IMR-90 (cell line): ENCODE results near the gene PIAS2. TPM values are rescaled to one million over a fixed set of nuclear protein-coding genes. Genes with fewer than 3 reads are reported as not detected.

ENCODE experiments used
- ATAC-seq: fragments of 200-7000 bp; cut with Tn5 transposase; 2 replicates; pipeline ENCODE4 v1.9.1; 2020; ENCODE audit warnings: low read depth, mild to moderate bottlenecking, moderate library complexity
- BruUV-seq: library from RNA; stranded (reverse); fragments of 400-500 nt; replicated peaks from 2 replicates; lab custom pipeline; 2021; lab: Mats Ljungman, UMichigan
- CTCF ChIA-PET: fragments of 300-600 bp; formaldehyde crosslinking; extraction: SDS; loops from one replicate; lab custom pipeline; 2021; ENCODE audit warnings: antibody characterized with exemption; lab: Yijun Ruan, JAX
- POLR2A ChIA-PET: fragments of 300-600 bp; sonication (Branson Sonifier 250); formaldehyde crosslinking; loops from one replicate; lab custom pipeline; 2022; ENCODE audit warnings: antibody characterized with exemption; ENCODE audit not compliant: unreplicated experiment; lab: Charles Lee
- DNase-seq: peaks from one replicate; pipeline ENCODE4 v3.0.0; 2013
- H2AFZ ChIP-seq: replicated peaks from 2 replicates; pipeline ENCODE3; 2013; ENCODE audit warnings: low read length, mild to moderate bottlenecking; ENCODE audit not compliant: poor library complexity
- H2AK5ac ChIP-seq: 2 replicates; pipeline ENCODE4 v1.6.1; 2013; ENCODE audit warnings: low read depth, low read length, inconsistent platforms
- H2AK9ac ChIP-seq: replicated peaks from 2 replicates; pipeline ENCODE3; 2013; ENCODE audit warnings: mild to moderate bottlenecking, low read depth, low read length, moderate library complexity; ENCODE audit not compliant: poor library complexity
- H2BK120ac ChIP-seq: 2 replicates; pipeline ENCODE4 v1.6.1; 2013; ENCODE audit warnings: low read depth, low read length, inconsistent platforms
- H2BK15ac ChIP-seq: 3 replicates; pipeline ENCODE4 v1.6.1; 2013; ENCODE audit warnings: low read depth, low read length, inconsistent platforms
- H2BK20ac ChIP-seq: 2 replicates; pipeline ENCODE4 v1.6.1; 2013; ENCODE audit warnings: low read depth, mild to moderate bottlenecking, inconsistent platforms, low read length, moderate library complexity
- H2BK5ac ChIP-seq: 2 replicates; pipeline ENCODE4 v1.6.1; 2013; ENCODE audit warnings: mild to moderate bottlenecking, low read depth, low read length, inconsistent platforms; ENCODE audit not compliant: poor library complexity, severe bottlenecking
- H3K14ac ChIP-seq: replicated peaks from 2 replicates; pipeline ENCODE4 v1.6.1; 2013; ENCODE audit warnings: low read depth, low read length, inconsistent platforms
- H3K18ac ChIP-seq: 2 replicates; pipeline ENCODE4 v1.6.1; 2013; ENCODE audit warnings: low read depth, low read length, control low read depth
- H3K23ac ChIP-seq: 2 replicates; pipeline ENCODE4 v1.6.1; 2013; ENCODE audit warnings: low read depth, low read length, inconsistent platforms
- H3K27ac ChIP-seq: 2 replicates; pipeline ENCODE4 v1.5.1; 2013; ENCODE audit warnings: mild to moderate bottlenecking, control low read depth, low read length; ENCODE audit not compliant: insufficient read depth
- H3K27me3 ChIP-seq: 2 replicates; pipeline ENCODE4 v1.6.1; 2013; ENCODE audit warnings: low read length; ENCODE audit not compliant: control insufficient read depth, insufficient read depth
- H3K36me3 ChIP-seq: 2 replicates; pipeline ENCODE4 v1.6.1; 2013; ENCODE audit warnings: low read length, mixed read lengths; ENCODE audit not compliant: control insufficient read depth, insufficient read depth
- H3K4ac ChIP-seq: 2 replicates; pipeline ENCODE4 v1.6.1; 2013; ENCODE audit warnings: low read depth, low read length, inconsistent platforms
- H3K4me1 ChIP-seq: 2 replicates; pipeline ENCODE4 v1.6.1; 2013; ENCODE audit warnings: low read length, mixed read lengths; ENCODE audit not compliant: control insufficient read depth, insufficient read depth
- H3K4me2 ChIP-seq: 2 replicates; pipeline ENCODE4 v1.6.1; 2013; ENCODE audit warnings: low read depth, mild to moderate bottlenecking, control low read depth, low read length, moderate library complexity
- H3K4me3 ChIP-seq: 2 replicates; pipeline ENCODE4 v1.5.1; 2013; ENCODE audit warnings: low read depth, mild to moderate bottlenecking, control low read depth, low read length, moderate library complexity; ENCODE audit not compliant: insufficient read depth
- H3K56ac ChIP-seq: 2 replicates; pipeline ENCODE4 v1.6.1; 2013; ENCODE audit warnings: low read length, inconsistent platforms; ENCODE audit not compliant: insufficient read depth; ENCODE audit errors: extremely low read depth
- H3K79me1 ChIP-seq, 2 experiments: 2 replicates each; pipeline ENCODE4 v1.6.1; 2013; ENCODE audit warnings: low read length in 2 of 2, inconsistent platforms in 1 of 2, low read depth in 1 of 2
- H3K9ac ChIP-seq: 2 replicates; pipeline ENCODE4 v1.6.1; 2013; ENCODE audit warnings: low read depth, low read length, control low read depth
- H3K9me1 ChIP-seq: 2 replicates; pipeline ENCODE4 v1.6.1; 2013; ENCODE audit warnings: low read length, inconsistent platforms; ENCODE audit not compliant: insufficient read depth
- H3K9me3 ChIP-seq: 2 replicates; pipeline ENCODE4 v1.6.1; 2013; ENCODE audit warnings: low read length; ENCODE audit not compliant: control insufficient read depth, insufficient read depth
- H4K20me1 ChIP-seq: 2 replicates; pipeline ENCODE4 v1.6.1; 2013; ENCODE audit warnings: low read length, inconsistent platforms; ENCODE audit not compliant: insufficient read depth
- H4K5ac ChIP-seq: 2 replicates; pipeline ENCODE4 v1.6.1; 2013; ENCODE audit warnings: mild to moderate bottlenecking, low read depth, low read length, control low read depth
- H4K8ac ChIP-seq, 2 experiments: 2 replicates each; pipeline ENCODE4 v1.6.1; 2013; ENCODE audit warnings: low read depth in 2 of 2, low read length in 2 of 2, control low read depth in 1 of 2, inconsistent platforms in 1 of 2
- H4K91ac ChIP-seq: 2 replicates; pipeline ENCODE4 v1.6.1; 2013; ENCODE audit warnings: low read depth, low read length, inconsistent platforms; ENCODE audit not compliant: insufficient read depth
- BHLHE40 ChIP-seq: fragments of 150-350 bp; IDR thresholded peaks from 2 replicates; pipeline ENCODE4 v1.6.1; 2016; ENCODE audit warnings: mild to moderate bottlenecking, low read depth, low read length
- SMC3 ChIP-seq: fragments of 150-350 bp; IDR thresholded peaks from 2 replicates; pipeline ENCODE4 v1.6.1; 2016; ENCODE audit warnings: low read depth, mild to moderate bottlenecking, antibody characterized with exemption, low read length, moderate library complexity
- dilution Hi-C: fragments of 300-500 bp; cut with HindIII; formaldehyde crosslinking; loops from one replicate; pipeline ENCODE4 v1.14.3; 2018; ENCODE audit warnings: low sequenced_read_pairs; ENCODE audit not compliant: unreplicated experiment
- in situ Hi-C: fragments of 300-500 bp; cut with MboI; formaldehyde crosslinking; loops from 3 replicates; pipeline ENCODE4 v1.14.3; 2019; ENCODE audit warnings: low sequenced_read_pairs, inconsistent platforms, mixed read lengths
- intact Hi-C: fragments of 100-400 bp; cut with micrococcal nuclease; formaldehyde crosslinking; loops from 2 replicates; pipeline ENCODE4 v1.10.0; 2022
- polyA plus RNA-seq, 3 experiments: library from polyadenylated mRNA; depleted of rRNA; stranded (reverse); fragments of >200 nt; gene quantifications; 2 replicates each; pipeline ENCODE4 v1.2.3, GENCODE V29; 2012; ENCODE audit warnings: low replicate concordance in 1 of 3
- total RNA-seq: library from RNA; depleted of rRNA; stranded (reverse); fragments of >200 nt; gene quantifications from 2 replicates; pipeline ENCODE4 v1.2.3, GENCODE V29; 2012

The PIAS2 gene
- total and polyA plus RNA-seq, 2 of the 4 experiments (the other 2 are of a cell fraction), result 15.1 to 28.9 TPM

DNA sequence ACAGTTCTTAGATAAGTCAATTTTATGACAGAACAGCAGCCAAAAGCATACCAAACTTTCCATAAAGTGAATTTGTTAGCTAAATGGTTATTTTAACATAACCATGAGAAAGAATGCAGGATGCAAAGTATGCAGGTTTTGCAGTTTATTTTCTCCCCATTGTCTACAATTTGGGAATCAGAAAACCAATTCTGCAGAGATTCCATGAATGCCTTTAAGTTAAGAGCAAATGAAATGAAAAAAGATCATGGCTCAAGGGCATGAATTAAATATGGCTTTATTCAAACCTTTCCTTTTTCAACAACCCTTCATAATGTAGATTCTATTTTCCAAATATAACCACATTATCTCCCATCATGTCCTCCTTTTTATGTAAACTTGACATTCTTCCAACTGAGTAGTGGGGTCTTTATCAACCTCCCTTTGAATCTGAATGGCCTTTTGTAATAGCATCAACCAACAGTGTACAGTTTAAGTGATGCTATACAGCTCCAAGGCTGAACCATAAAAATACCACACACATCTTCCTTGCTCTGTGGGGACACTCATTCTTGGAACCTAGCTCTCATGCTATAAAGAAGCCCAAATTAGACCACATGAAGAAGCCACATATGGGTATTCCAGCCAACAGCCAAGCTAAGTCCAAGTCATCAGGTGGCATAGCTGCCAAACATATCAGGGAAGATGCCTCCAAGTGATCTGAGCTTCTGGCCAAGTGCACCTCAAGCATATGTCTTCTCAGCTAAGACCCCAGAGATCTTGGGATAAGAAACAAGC lies 49.8 kb downstream of the PIAS2 start:
- Histone ChIP-seq H3K14ac (no peak overlapping the region), H4K5ac (no peak overlapping the region), H3K27me3 (no peaks in the 10 kb centered on the region), H3K23ac (no peak overlapping the region), H3K27ac (no peak overlapping the region), H3K4me2 (no peak overlapping the region), H2AFZ (no peak overlapping the region), H4K20me1 (no peaks in the 10 kb centered on the region), H3K79me1 (peaks cover 5 to 12% of the 10 kb centered on the region in 2 experiments; a peak in 3 of 4 replicates), H3K56ac (no peak overlapping the region), H2BK20ac (no peak overlapping the region), H4K8ac (no peak overlapping the region), H3K18ac (no peak overlapping the region), H2BK5ac (no peak overlapping the region), H2BK15ac (no peak overlapping the region), H3K9me1 (no peaks in the 10 kb centered on the region), H3K4ac (no peak overlapping the region), H3K4me3 (no peak overlapping the region), H2AK5ac (no peak overlapping the region), H2BK120ac (no peak overlapping the region), H4K91ac (no peak overlapping the region), H3K9ac (no peak overlapping the region), H3K4me1 (no peaks in the 10 kb centered on the region), H3K9me3 (peaks cover 11% of the 10 kb centered on the region), H2AK9ac (no peak overlapping the region), H3K36me3 (peaks cover 7% of the 10 kb centered on the region; the same call in 1 of the 2 replicates)
- TF ChIP-seq SMC3, result no peak
- no peak for TF ChIP-seq BHLHE40
- in situ Hi-C loops (no loop called here), intact Hi-C loops (loop anchor here (10.0 kb wide), 1 partner anchor 63 kb away; no protein-coding TSS in a partner anchor), dilution Hi-C loops (no loop called here)
- POLR2A ChIA-PET, result no interaction called here
- no TSS peak for BruUV-seq
- no peak for ATAC-seq
- DNase-seq, result no peak
- CTCF ChIA-PET, result no interaction called here
